Loucy (cell line): ENCODE measurements around the gene MPPED2.

ENCODE experiments used
- H2AFZ ChIP-seq: fragments of 200-600 bp; sonication (generic); 2 replicates; pipeline ENCODE4 v1.6.0; 2016; ENCODE audit warnings: antibody characterized with exemption, mild to moderate bottlenecking, low read length, moderate library complexity
- H3F3A ChIP-seq: fragments of 200-600 bp; 2 replicates; pipeline ENCODE4 v1.6.0; 2016; ENCODE audit warnings: antibody characterized with exemption, low read depth, mild to moderate bottlenecking
- H3K27me3 ChIP-seq: fragments of 200-600 bp; sonication (generic); 2 replicates; pipeline ENCODE4 v1.6.1; 2014; ENCODE audit warnings: low read length, mild to moderate bottlenecking; ENCODE audit not compliant: insufficient read depth, poor library complexity, severe bottlenecking
- H3K36me3 ChIP-seq: fragments of 200-600 bp; sonication (generic); 2 replicates; pipeline ENCODE4 v1.6.1; 2016; ENCODE audit warnings: low read length; ENCODE audit not compliant: insufficient read depth
- H3K4me1 ChIP-seq: fragments of 200-600 bp; sonication (generic); 2 replicates; pipeline ENCODE4 v1.5.1; 2014; ENCODE audit warnings: low read length, mild to moderate bottlenecking; ENCODE audit not compliant: insufficient read depth, poor library complexity, severe bottlenecking
- H3K4me2 ChIP-seq: fragments of 200-600 bp; sonication (generic); 2 replicates; pipeline ENCODE4 v1.6.0; 2014; ENCODE audit warnings: antibody characterized with exemption, low read length, low read depth, mild to moderate bottlenecking; ENCODE audit not compliant: poor library complexity, severe bottlenecking
- H3K4me3 ChIP-seq: fragments of 200-600 bp; sonication (generic); 2 replicates; pipeline ENCODE4 v1.5.1; 2014; ENCODE audit warnings: low read length, mild to moderate bottlenecking, mixed read lengths; ENCODE audit not compliant: poor library complexity, severe bottlenecking
- H3K79me2 ChIP-seq: fragments of 200-600 bp; sonication (generic); 2 replicates; pipeline ENCODE4 v1.6.1; 2014; ENCODE audit warnings: low read length; ENCODE audit not compliant: insufficient read depth
- H3K9ac ChIP-seq: fragments of 200-600 bp; sonication (generic); 2 replicates; pipeline ENCODE4 v1.6.0; 2014; ENCODE audit warnings: mild to moderate bottlenecking, low read depth, low read length, moderate library complexity; ENCODE audit not compliant: poor library complexity, severe bottlenecking
- H3K9me2 ChIP-seq: fragments of 200-600 bp; sonication (generic); replicated peaks from 2 replicates; pipeline ENCODE4 v1.6.1; 2016; ENCODE audit warnings: low read depth, low read length, mixed read lengths
- H3K9me3 ChIP-seq: fragments of 200-600 bp; sonication (generic); 2 replicates; pipeline ENCODE4 v1.6.1; 2014; ENCODE audit warnings: mild to moderate bottlenecking, antibody characterized with exemption, low read length, low read depth; ENCODE audit not compliant: insufficient read depth
- H4K20me1 ChIP-seq: fragments of 200-600 bp; sonication (generic); 2 replicates; pipeline ENCODE4 v1.6.0; 2014; ENCODE audit warnings: antibody characterized with exemption, low read length, mild to moderate bottlenecking; ENCODE audit not compliant: insufficient read depth, poor library complexity, severe bottlenecking
- EZH2phosphoT487 ChIP-seq: fragments of 200-600 bp; IDR thresholded peaks from 2 replicates; pipeline ENCODE4 v1.6.1; 2018; ENCODE audit warnings: antibody characterized with exemption, mild to moderate bottlenecking, moderate library complexity, borderline replicate concordance
- TF ChIP-seq, protein P1 (sequence below): fragments of 200-600 bp; sonication (generic); conservative IDR thresholded peaks from 2 replicates; pipeline ENCODE4 v1.5.1; 2014; ENCODE audit warnings: mild to moderate bottlenecking, antibody characterized with exemption, low read length

The MPPED2 gene

DNA sequence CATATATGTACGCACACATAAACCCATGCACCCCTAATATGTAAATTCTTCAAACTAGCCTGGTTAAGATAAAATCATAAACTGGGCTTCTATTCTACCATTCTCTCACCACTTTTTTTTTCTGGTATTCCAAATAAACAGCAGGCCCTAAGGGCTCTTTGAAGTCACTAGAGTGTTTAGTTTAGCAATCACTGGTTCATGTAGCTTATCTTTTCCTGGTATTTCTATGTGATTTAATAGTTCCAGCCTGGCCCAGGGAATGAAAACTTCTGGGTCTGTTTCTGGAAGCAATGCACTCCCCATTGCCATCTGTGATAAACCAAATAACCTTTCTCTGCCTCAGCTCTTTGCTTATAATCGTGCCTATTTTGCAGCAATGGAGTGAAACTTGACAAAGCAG is 10.7 kb upstream of the MPPED2 start:
- H3K36me3 ChIP-seq, result no peaks in the 10 kb centered on the region
- no peak overlapping the region for H3K9ac ChIP-seq
- no peaks in the 10 kb centered on the region for H3K27me3 ChIP-seq
- H3K4me1 ChIP-seq, result no peaks in the 10 kb centered on the region
- no peaks in the 10 kb centered on the region for H4K20me1 ChIP-seq
- H2AFZ ChIP-seq, result no peak overlapping the region
- H3K4me3 ChIP-seq, result no peak overlapping the region
- H3F3A ChIP-seq, result no peaks in the 10 kb centered on the region
- H3K9me2 ChIP-seq, result no peaks in the 10 kb centered on the region
- H3K79me2 ChIP-seq, result no peaks in the 10 kb centered on the region
- TF ChIP-seq EZH2phosphoT487, result no peak
- TF ChIP-seq, protein P1, sequence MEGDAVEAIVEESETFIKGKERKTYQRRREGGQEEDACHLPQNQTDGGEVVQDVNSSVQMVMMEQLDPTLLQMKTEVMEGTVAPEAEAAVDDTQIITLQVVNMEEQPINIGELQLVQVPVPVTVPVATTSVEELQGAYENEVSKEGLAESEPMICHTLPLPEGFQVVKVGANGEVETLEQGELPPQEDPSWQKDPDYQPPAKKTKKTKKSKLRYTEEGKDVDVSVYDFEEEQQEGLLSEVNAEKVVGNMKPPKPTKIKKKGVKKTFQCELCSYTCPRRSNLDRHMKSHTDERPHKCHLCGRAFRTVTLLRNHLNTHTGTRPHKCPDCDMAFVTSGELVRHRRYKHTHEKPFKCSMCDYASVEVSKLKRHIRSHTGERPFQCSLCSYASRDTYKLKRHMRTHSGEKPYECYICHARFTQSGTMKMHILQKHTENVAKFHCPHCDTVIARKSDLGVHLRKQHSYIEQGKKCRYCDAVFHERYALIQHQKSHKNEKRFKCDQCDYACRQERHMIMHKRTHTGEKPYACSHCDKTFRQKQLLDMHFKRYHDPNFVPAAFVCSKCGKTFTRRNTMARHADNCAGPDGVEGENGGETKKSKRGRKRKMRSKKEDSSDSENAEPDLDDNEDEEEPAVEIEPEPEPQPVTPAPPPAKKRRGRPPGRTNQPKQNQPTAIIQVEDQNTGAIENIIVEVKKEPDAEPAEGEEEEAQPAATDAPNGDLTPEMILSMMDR, result no peak
- no peaks in the 10 kb centered on the region for H3K9me3 ChIP-seq
- no peak overlapping the region for H3K4me2 ChIP-seq

DNA sequence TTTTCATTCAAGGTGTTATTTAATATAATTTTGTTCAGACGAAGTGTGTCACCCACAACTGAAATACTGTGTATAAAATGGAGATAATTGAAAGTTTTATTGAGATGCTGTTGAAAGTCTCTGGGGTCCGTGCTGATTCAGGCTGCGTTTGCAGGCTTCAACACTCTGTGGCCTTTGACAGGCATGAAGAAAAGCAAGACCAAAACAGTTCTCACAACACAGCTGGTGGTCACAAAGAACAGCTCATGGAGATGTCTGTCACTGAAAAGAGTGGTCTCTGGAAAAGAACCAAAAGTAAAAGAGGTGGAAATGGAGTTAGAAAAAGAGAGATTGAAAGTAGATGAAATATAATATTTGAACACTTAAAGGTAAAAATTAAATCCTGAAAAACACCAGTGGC is 9.8 kb upstream of the MPPED2 start:
- Histone ChIP-seq H2AFZ (no peak overlapping the region), H3K27me3 (no peaks in the 10 kb centered on the region), H3K4me1 (no peaks in the 10 kb centered on the region), H3K9me2 (no peaks in the 10 kb centered on the region), H3K4me3 (no peak overlapping the region), H4K20me1 (no peaks in the 10 kb centered on the region), H3K36me3 (no peaks in the 10 kb centered on the region), H3K79me2 (no peaks in the 10 kb centered on the region), H3K4me2 (no peak overlapping the region), H3F3A (no peaks in the 10 kb centered on the region), H3K9me3 (no peaks in the 10 kb centered on the region), H3K9ac (no peak overlapping the region)
- TF ChIP-seq, protein P1, result no peak
- no peak for TF ChIP-seq EZH2phosphoT487

DNA sequence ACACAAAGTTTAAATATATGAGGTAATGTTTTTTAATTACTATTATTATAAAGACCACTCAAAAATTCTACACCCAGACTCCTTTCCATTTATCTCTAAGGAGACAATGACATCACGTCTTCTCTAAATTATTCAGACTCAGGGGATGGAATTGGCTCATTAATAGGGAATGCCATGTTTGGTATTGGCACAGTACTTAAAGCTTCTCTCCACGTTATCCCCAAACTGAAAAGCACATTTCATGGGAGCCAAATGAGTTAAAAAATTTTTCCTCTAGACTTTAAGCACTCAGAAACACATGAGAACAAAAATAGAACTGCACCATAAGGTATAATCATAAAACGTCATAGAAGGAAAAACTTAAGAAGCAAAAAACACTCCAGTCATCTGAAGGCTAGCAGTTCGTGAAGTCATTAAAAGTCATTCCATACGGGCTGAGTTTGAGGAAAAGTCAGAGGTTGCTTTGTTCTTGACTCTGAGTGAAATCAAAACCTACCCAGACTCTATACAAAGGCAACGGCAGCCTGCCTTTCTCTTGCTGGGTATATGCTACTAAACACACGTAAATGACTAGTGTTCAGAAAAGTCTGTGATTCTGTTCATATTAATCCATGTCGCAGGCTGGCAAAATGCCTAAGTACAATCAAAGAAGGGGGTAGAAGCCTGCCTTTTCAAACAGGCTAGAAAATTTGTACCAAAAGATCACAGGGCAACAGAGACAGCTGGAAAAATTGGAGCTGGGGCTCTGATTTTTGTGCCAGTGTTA is 8.7 kb upstream of the MPPED2 start:
- Histone ChIP-seq H2AFZ (no peak overlapping the region), H3K4me3 (no peak overlapping the region), H3K27me3 (no peaks in the 10 kb centered on the region), H3K36me3 (no peaks in the 10 kb centered on the region), H3K4me2 (no peak overlapping the region), H3K79me2 (no peaks in the 10 kb centered on the region), H4K20me1 (no peaks in the 10 kb centered on the region), H3F3A (no peaks in the 10 kb centered on the region), H3K9me2 (no peaks in the 10 kb centered on the region), H3K9ac (no peak overlapping the region), H3K4me1 (no peaks in the 10 kb centered on the region), H3K9me3 (no peaks in the 10 kb centered on the region)
- TF ChIP-seq, protein P1, result no peak
- TF ChIP-seq EZH2phosphoT487, result no peak
